Activated naive CD8-positive, alpha-beta T cell treated with anti-CD3 and anti-CD28 coated beads, Interleukin-2, amount 10 ng/mL, durations not matched to agents 7 days and 5 days (primary cell): Measurements from ENCODE around the gene SELENOP. TPM values are rescaled to one million over a fixed set of nuclear protein-coding genes. Genes with fewer than 3 reads are reported as not detected.

Experiments used
- ATAC-seq: fragments of 150-1000 bp; cut with Tn5 transposase; one replicate; pipeline ENCODE4 v1.10.0; 2021; ENCODE audit warnings: low read depth, moderate library complexity
- POLR2A ChIA-PET: fragments of 350-600 bp; sonication (Branson Sonifier 250); formaldehyde crosslinking; loops from one replicate; lab custom pipeline; 2021; ENCODE audit warnings: antibody characterized with exemption; lab: Charles Lee
- DNase-seq: peaks from one replicate; pipeline ENCODE4 v3.0.0; 2021
- H3K27ac Mint-ChIP-seq: one replicate; pipeline ENCODE4 v1.8.0; 2022; ENCODE audit warnings: mild to moderate bottlenecking, mixed read lengths
- H3K27me3 Mint-ChIP-seq: one replicate; pipeline ENCODE4 v1.8.0; 2022; ENCODE audit warnings: mild to moderate bottlenecking, moderate library complexity, mixed read lengths
- H3K36me3 Mint-ChIP-seq: one replicate; pipeline ENCODE4 v1.8.0; 2021; ENCODE audit warnings: mild to moderate bottlenecking, mixed read lengths
- H3K4me1 Mint-ChIP-seq: one replicate; pipeline ENCODE4 v1.8.0; 2021; ENCODE audit warnings: mixed read lengths
- H3K4me3 Mint-ChIP-seq: one replicate; pipeline ENCODE4 v1.8.0; 2022; ENCODE audit warnings: mild to moderate bottlenecking, moderate library complexity, mixed read lengths
- H3K9me3 Mint-ChIP-seq: one replicate; pipeline ENCODE4 v1.8.0; 2021; ENCODE audit warnings: mixed read lengths
- total RNA-seq, 2 experiments: library from RNA; stranded (reverse); gene quantifications; one replicate each; pipeline ENCODE4 v1.2.3, GENCODE V29; 2021

SELENOP gene
- total RNA-seq, 2 experiments from 2014 or later = 0.83 to 1.1 TPM

- ATAC-seq (no peak), DNase-seq (no peak)
- no peak overlapping the region for H3K27ac Mint-ChIP-seq
- H3K36me3 Mint-ChIP-seq = peaks cover 15% of the 10 kb centered on the region
- H3K4me1 Mint-ChIP-seq = no peaks in the 10 kb centered on the region
- H3K9me3 Mint-ChIP-seq = peaks cover 5% of the 10 kb centered on the region
- POLR2A ChIA-PET = no interaction called here
- H3K27me3 Mint-ChIP-seq = no peaks in the 10 kb centered on the region
- no peak overlapping the region for H3K4me3 Mint-ChIP-seq
Measured at GRCh38 chr5:42799241-42799608, 12.5 kb downstream of the SELENOP start.

GRCh38 chr5:42798284-42799240, 13.1 kb downstream of the SELENOP start:
- Mint-ChIP-seq H3K9me3 (peaks cover 7% of the 10 kb centered on the region), H3K27ac (no peak overlapping the region), H3K4me3 (no peak overlapping the region), H3K4me1 (no peaks in the 10 kb centered on the region), H3K36me3 (peaks cover 21% of the 10 kb centered on the region), H3K27me3 (no peaks in the 10 kb centered on the region)
- DNase-seq = no peak
- POLR2A ChIA-PET = no interaction called here
- ATAC-seq = no peak

DNA sequence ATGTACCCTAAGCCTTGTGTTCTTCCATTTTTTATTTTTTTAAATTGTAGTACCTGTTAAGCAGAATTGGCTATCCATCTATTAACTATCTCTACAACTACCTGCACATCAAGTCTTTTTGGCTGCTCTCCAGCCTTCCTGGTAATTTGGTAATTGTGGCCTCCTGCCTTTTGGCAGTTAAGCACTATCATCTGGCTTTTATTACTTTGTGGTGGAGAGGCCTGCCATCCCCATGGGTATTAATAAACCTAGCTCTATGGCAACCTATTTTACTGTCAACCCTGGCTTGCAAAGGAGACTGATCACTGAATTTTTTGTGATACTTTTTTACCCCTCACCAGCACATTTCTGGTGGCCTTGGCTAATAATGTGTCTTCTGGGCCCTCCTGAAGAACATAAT, 20.5 kb downstream of the SELENOP start:
- Mint-ChIP-seq H3K4me1 (no peaks in the 10 kb centered on the region), H3K27ac (no peak overlapping the region)
- no peak for ATAC-seq

GRCh38 chr5:42787845-42788244, 23.8 kb downstream of the SELENOP start:
- no peak overlapping the region for H3K27ac Mint-ChIP-seq
- H3K36me3 Mint-ChIP-seq = peaks cover 23% of the 10 kb centered on the region
- H3K9me3 Mint-ChIP-seq = peaks cover 17% of the 10 kb centered on the region
- H3K4me3 Mint-ChIP-seq = no peak overlapping the region
- DNase-seq (no peak), ATAC-seq (no peak)
- no peaks in the 10 kb centered on the region for H3K4me1 Mint-ChIP-seq
- no peaks in the 10 kb centered on the region for H3K27me3 Mint-ChIP-seq
- POLR2A ChIA-PET = no interaction called here

More for the DNA sequence above, 20.5 kb downstream of the SELENOP start:
- POLR2A ChIA-PET = no interaction called here
- peaks cover 23% of the 10 kb centered on the region for H3K36me3 Mint-ChIP-seq
- H3K4me3 Mint-ChIP-seq = no peak overlapping the region
- DNase-seq = no peak
- H3K27me3 Mint-ChIP-seq = no peaks in the 10 kb centered on the region
- H3K9me3 Mint-ChIP-seq = peaks cover 18% of the 10 kb centered on the region

DNA sequence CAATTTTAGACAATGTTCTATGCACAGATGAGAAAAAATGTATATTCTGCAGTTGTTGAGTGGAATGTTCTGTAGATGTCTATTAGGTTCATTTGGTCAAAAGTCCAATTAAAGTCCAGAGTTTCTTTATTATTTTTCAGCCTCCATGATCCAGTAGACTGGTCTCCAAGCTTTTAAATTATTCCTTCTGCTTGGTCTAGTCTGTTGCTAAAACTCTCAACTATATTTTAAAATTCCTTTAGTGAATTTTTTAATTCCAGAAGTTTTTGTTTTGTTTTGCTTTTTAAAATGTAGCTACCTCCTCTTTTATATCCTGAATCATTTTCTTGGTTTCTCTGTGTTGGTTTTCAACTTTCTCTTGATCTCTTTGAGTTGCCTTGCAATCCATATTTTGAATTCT, 24.6 kb downstream of the SELENOP start:
- Mint-ChIP-seq H3K27ac (no peak overlapping the region), H3K4me3 (no peak overlapping the region), H3K4me1 (no peaks in the 10 kb centered on the region), H3K9me3 (peaks cover 16% of the 10 kb centered on the region), H3K27me3 (no peaks in the 10 kb centered on the region), H3K36me3 (peaks cover 22% of the 10 kb centered on the region)
- POLR2A ChIA-PET = no interaction called here
- ATAC-seq (no peak), DNase-seq (no peak)

- Mint-ChIP-seq H3K36me3 (peaks cover 22% of the 10 kb centered on the region), H3K9me3 (peaks cover 16% of the 10 kb centered on the region), H3K4me3 (no peak overlapping the region), H3K4me1 (no peaks in the 10 kb centered on the region), H3K27me3 (no peaks in the 10 kb centered on the region), H3K27ac (no peak overlapping the region)
- no peak for DNase-seq
- POLR2A ChIA-PET = no interaction called here
- ATAC-seq = no peak
Measured at GRCh38 chr5:42785756-42786155, 25.9 kb downstream of the SELENOP start.

DNA sequence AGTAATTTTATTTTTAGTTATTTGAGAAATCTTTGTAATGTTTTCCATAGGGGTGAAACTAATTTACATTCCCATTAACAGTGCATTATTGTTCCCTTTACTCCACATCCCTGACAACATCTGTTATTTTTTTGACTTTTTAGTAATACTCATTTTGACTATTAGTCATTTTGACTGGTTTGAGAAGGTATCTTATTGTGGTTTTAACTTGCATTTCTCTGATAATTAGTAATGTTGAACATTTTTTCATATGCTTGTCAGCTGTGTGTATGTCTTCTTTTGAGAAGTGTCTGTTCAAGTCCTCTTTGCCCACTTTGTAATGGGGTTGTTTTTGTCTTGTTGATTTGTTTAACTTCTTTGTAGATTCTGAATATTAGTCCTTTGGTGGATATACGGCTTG, 27.6 kb downstream of the SELENOP start:
- Mint-ChIP-seq H3K27me3 (no peaks in the 10 kb centered on the region), H3K9me3 (peaks cover 16% of the 10 kb centered on the region), H3K4me3 (no peak overlapping the region), H3K36me3 (peaks cover 22% of the 10 kb centered on the region), H3K27ac (no peak overlapping the region), H3K4me1 (no peaks in the 10 kb centered on the region)
- POLR2A ChIA-PET = no interaction called here
- DNase-seq (no peak), ATAC-seq (no peak)

DNA sequence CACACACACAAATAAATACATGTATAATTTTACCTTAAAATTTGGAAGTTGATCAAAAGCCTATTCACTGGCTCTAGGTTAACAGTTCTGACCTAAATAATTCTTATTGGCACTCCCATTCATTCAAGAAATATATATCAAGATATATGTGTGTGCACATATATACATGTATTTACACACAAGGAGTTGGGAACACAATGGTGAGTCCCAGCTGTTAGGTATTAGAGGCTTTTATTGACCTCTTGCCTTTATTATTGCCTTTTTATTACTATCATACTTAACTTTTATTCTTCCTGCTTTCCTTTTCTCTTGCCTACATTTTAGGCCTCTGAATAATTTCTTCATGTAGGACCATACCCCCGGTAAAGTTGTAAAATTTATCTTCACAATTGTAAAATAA, 30.1 kb downstream of the SELENOP start:
- DNase-seq (no peak), ATAC-seq (no peak)
- Mint-ChIP-seq H3K4me1 (peaks cover 2% of the 10 kb centered on the region), H3K27me3 (no peaks in the 10 kb centered on the region), H3K4me3 (no peak overlapping the region), H3K36me3 (peaks cover 16% of the 10 kb centered on the region), H3K27ac (no peak overlapping the region), H3K9me3 (peaks cover 10% of the 10 kb centered on the region)
- POLR2A ChIA-PET = no interaction called here

DNA sequence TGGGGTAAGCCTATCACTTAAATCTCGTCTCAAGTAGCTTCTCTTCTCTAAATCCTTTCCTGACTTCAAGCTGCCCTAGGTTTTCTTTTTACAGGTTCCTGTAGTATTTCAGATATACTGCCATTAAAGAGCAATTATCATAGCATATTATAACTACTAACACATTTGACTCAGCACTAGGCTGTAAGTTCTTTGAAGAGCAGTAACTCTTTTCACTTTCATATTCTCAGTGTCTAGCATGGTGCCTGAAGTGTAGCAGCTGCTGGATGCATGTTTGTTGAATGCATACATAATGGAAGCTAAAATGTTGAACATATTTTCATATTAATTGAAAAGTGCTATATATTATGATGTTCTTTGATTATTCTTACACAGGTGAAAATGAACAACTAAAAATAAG, 32.6 kb downstream of the SELENOP start:
- POLR2A ChIA-PET = no interaction called here
- no peak for ATAC-seq
- H3K4me1 Mint-ChIP-seq = peaks cover 2% of the 10 kb centered on the region
- peaks cover 1% of the 10 kb centered on the region for H3K36me3 Mint-ChIP-seq
- H3K4me3 Mint-ChIP-seq = no peak overlapping the region
- no peaks in the 10 kb centered on the region for H3K27me3 Mint-ChIP-seq
- DNase-seq = no peak
- no peaks in the 10 kb centered on the region for H3K9me3 Mint-ChIP-seq
- H3K27ac Mint-ChIP-seq = no peak overlapping the region

GRCh38 chr5:42772265-42772993, 39.3 kb downstream of the SELENOP start:
- POLR2A ChIA-PET = interaction anchor here (0.7 kb wide), 1 partner anchor 143 kb away, joined by 3 read pairs; no protein-coding TSS in a partner anchor
- H3K27ac Mint-ChIP-seq = no peak overlapping the region
- no peak overlapping the region for H3K4me3 Mint-ChIP-seq
- H3K36me3 Mint-ChIP-seq = peaks cover 3% of the 10 kb centered on the region
- no peaks in the 10 kb centered on the region for H3K9me3 Mint-ChIP-seq
- H3K27me3 Mint-ChIP-seq = peaks cover 4% of the 10 kb centered on the region
- no peak for ATAC-seq
- no peak for DNase-seq
- peaks cover 1% of the 10 kb centered on the region for H3K4me1 Mint-ChIP-seq

DNA sequence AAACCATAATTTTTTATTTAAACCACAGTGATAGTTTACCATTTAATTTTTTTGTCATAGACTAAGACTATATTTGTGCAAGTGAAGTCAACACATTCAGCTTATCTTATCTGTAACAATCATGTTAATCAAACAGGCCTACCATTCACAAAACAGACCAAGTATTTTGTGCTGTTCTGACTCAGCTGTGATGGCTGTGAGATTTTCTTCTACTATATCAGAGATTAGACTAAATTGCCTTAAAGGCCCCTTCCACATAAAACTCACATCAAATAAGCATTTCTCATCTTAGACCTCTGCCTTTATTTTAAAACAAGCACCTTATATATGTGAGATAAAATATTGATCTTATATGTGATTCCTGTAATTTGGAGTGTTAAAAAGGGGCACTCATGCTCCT, 41.7 kb downstream of the SELENOP start:
- no peaks in the 10 kb centered on the region for H3K9me3 Mint-ChIP-seq
- H3K27me3 Mint-ChIP-seq = peaks cover 6% of the 10 kb centered on the region
- peaks cover 1% of the 10 kb centered on the region for H3K4me1 Mint-ChIP-seq
- POLR2A ChIA-PET = no interaction called here
- H3K27ac Mint-ChIP-seq = no peak overlapping the region
- peaks cover 3% of the 10 kb centered on the region for H3K36me3 Mint-ChIP-seq
- no peak for ATAC-seq
- no peak overlapping the region for H3K4me3 Mint-ChIP-seq
- no peak for DNase-seq

GRCh38 chr5:42768106-42768504, 43.6 kb downstream of the SELENOP start:
- peaks cover 3% of the 10 kb centered on the region for H3K36me3 Mint-ChIP-seq
- peaks cover 8% of the 10 kb centered on the region for H3K27me3 Mint-ChIP-seq
- no peak for DNase-seq
- no peak overlapping the region for H3K27ac Mint-ChIP-seq
- H3K4me3 Mint-ChIP-seq = no peak overlapping the region
- POLR2A ChIA-PET = no interaction called here
- peaks cover 1% of the 10 kb centered on the region for H3K4me1 Mint-ChIP-seq
- ATAC-seq = no peak
- H3K9me3 Mint-ChIP-seq = no peaks in the 10 kb centered on the region

- H3K36me3 Mint-ChIP-seq = peaks cover 3% of the 10 kb centered on the region
- POLR2A ChIA-PET = no interaction called here
- H3K4me1 Mint-ChIP-seq = peaks cover 1% of the 10 kb centered on the region
- no peaks in the 10 kb centered on the region for H3K9me3 Mint-ChIP-seq
- ATAC-seq = no peak
- H3K27ac Mint-ChIP-seq = no peak overlapping the region
- H3K4me3 Mint-ChIP-seq = no peak overlapping the region
- H3K27me3 Mint-ChIP-seq = peaks cover 8% of the 10 kb centered on the region
- no peak for DNase-seq
Measured at GRCh38 chr5:42767491-42768105, 44.1 kb downstream of the SELENOP start.
